Esophagus muscularis mucosa (tissue), 4 donors: ENCODE measurements around the gene LIFR. TPM values are rescaled to one million over a fixed set of nuclear protein-coding genes. Genes with fewer than 3 reads are reported as not detected.

Experiments used
- DNase-seq: peaks from one replicate; pipeline ENCODE4 v3.0.0-alpha.2; 2017; ENCODE audit errors: extremely low spot score
- H3K27ac ChIP-seq, 4 donors: fragments of 200-600 bp; sonication (generic); replicated peaks in 1 of 4; 1 replicate in 3 of 4; 2 replicates in 1 of 4; pipeline ENCODE4 v1.5.1; 2016 to 2019; ENCODE audit warnings: mild to moderate bottlenecking in 1 of 4
- H3K27me3 ChIP-seq, 4 donors: fragments of 200-600 bp; sonication (generic); one replicate each; pipeline versions ENCODE4 v1.5.1 to v1.6.0; 2016 to 2019
- H3K36me3 ChIP-seq, 4 donors: fragments of 200-600 bp; sonication (generic); one replicate each; pipeline ENCODE4 v1.5.1; 2016 to 2019
- H3K4me1 ChIP-seq, 4 donors: fragments of 200-600 bp; sonication (generic); one replicate each; pipeline ENCODE4 v1.5.1; 2016 to 2019
- H3K4me3 ChIP-seq, 4 donors: fragments of 200-600 bp; sonication (generic); 1 replicate in 2 of 4; 2 replicates in 2 of 4; pipeline ENCODE4 v1.5.1; 2016 to 2019; ENCODE audit warnings: mild to moderate bottlenecking in 4 of 4, moderate library complexity in 1 of 4
- H3K9me3 ChIP-seq, 4 donors: fragments of 200-600 bp; sonication (generic); 1 replicate in 3 of 4; 2 replicates in 1 of 4; pipeline ENCODE4 v1.5.1; 2016 to 2019
- CTCF ChIP-seq, 3 experiments: fragments of 200-600 bp in 2 of 3; fragments of 450-650 bp in 1 of 3; sonication (generic) in 2 of 3; IDR thresholded peaks; one replicate each; pipeline ENCODE4 v1.5.1; 2017 to 2019; ENCODE audit warnings: antibody characterized with exemption in 3 of 3, mild to moderate bottlenecking in 2 of 3, moderate library complexity in 1 of 3
- EP300 ChIP-seq: sonication (generic); formaldehyde crosslinking; IDR thresholded peaks from one replicate; pipeline ENCODE4 v1.6.1; 2017; ENCODE audit warnings: antibody characterized with exemption
- POLR2A ChIP-seq: fragments of 450-650 bp; IDR thresholded peaks from one replicate; pipeline ENCODE4 v1.6.1; 2017; ENCODE audit warnings: antibody characterized with exemption, moderate library complexity, mild to moderate bottlenecking, low read depth
- POLR2AphosphoS5 ChIP-seq, 2 donors: sonication (generic); formaldehyde crosslinking; IDR thresholded peaks; one replicate each; pipeline ENCODE4 v1.6.1; 2017; ENCODE audit warnings: antibody characterized with exemption in 2 of 2
- WGBS: methylation state at CpG from one replicate; pipeline ENCODE4 v1.1.5; 2018; 5-methylcytosine and 5-hydroxymethylcytosine counted together
- intact Hi-C: fragments of 100-400 bp; cut with DNase I; formaldehyde crosslinking; loops from one replicate; pipeline ENCODE4 v1.15.1; 2023
- small RNA-seq, 3 donors: library from RNA; depleted of rRNA; stranded (forward); fragments of <200 nt; gene quantifications; one replicate each; pipeline ENCODE3, GENCODE V24; 2016
- total RNA-seq, 4 donors: library from RNA; depleted of rRNA; stranded (reverse); fragments of >200 nt; gene quantifications; one replicate each; pipeline versions ENCODE4 v1.1.0 to v1.2.1, GENCODE V29; 2016

Gene LIFR
- total RNA-seq, 4 donors from 2014 or later, result 72.3 to 102 (median 90.1) TPM

GRCh38 chr5:38431242-38431853 lies 125.1 kb downstream of the LIFR start:
- no peak for TF ChIP-seq POLR2A
- Histone ChIP-seq H3K4me1 (peaks cover 14 to 37% (median 31%) of the 10 kb centered on the region in 4 donors), H3K27me3 (no peaks in the 10 kb centered on the region), H3K9me3 (no peaks in the 10 kb centered on the region), H3K4me3 (no peak overlapping the region), H3K27ac (no peak overlapping the region), H3K36me3 (no peaks in the 10 kb centered on the region)
- intact Hi-C loops, result no loop called here
- 100% methylated on average over 1 of the region's 1 CpG for WGBS
- no peak for DNase-seq

- Histone ChIP-seq H3K9me3 (no peaks in the 10 kb centered on the region), H3K27me3 (no peaks in the 10 kb centered on the region), H3K4me3 (no peak overlapping the region), H3K4me1 (no peaks in the 10 kb centered on the region), H3K27ac (no peak overlapping the region), H3K36me3 (no peaks in the 10 kb centered on the region)
- TF ChIP-seq POLR2A, result no peak
- no peak for TF ChIP-seq POLR2AphosphoS5 (IDR thresholded peaks at IDR 0.05)
- no peak for TF ChIP-seq CTCF (IDR thresholded peaks at IDR 0.05)
- no peak for TF ChIP-seq EP300
- WGBS, result 88% methylated on average over 9 of the region's 9 CpGs
- intact Hi-C loops, result no loop called here
- no peak for DNase-seq
Measured at GRCh38 chr5:38426986-38427950, 129.2 kb downstream of the LIFR start.

GRCh38 chr5:38426490-38426889 lies 130.0 kb downstream of the LIFR start:
- H3K4me3 ChIP-seq, result no peak overlapping the region
- H3K36me3 ChIP-seq, result no peaks in the 10 kb centered on the region
- intact Hi-C loops, result no loop called here
- H3K27ac ChIP-seq, result no peak overlapping the region
- no peak for DNase-seq
- TF ChIP-seq POLR2A (no peak), POLR2AphosphoS5 (IDR thresholded peaks at IDR 0.05) (no peak), CTCF (IDR thresholded peaks at IDR 0.05) (no peak), EP300 (no peak)
- 83% methylated on average over 1 of the region's 1 CpG for WGBS
- H3K27me3 ChIP-seq, result no peaks in the 10 kb centered on the region
- H3K9me3 ChIP-seq, result no peaks in the 10 kb centered on the region
- H3K4me1 ChIP-seq, result no peaks in the 10 kb centered on the region

Small RNA genes within 50 kb of the gene (small RNA-seq; reads per million reads assigned to genes)
- gene AC091839.1 (0 reads per million in 3 donors), gene MIR3650 (0 reads per million in 3 donors)
